Activated naive CD4-positive, alpha-beta T cell treated with Interleukin-2 at 50 U/mL for 16 hours (primary cell): Measurements from ENCODE around the gene PIEZO1.
A peak's percentile ranks its signal among the peaks of the same experiment; 100 is the strongest.

ENCODE experiments used
- DNase-seq: peaks from one replicate; pipeline ENCODE4 v3.0.0-alpha.2; 2020

PIEZO1 gene

DNA sequence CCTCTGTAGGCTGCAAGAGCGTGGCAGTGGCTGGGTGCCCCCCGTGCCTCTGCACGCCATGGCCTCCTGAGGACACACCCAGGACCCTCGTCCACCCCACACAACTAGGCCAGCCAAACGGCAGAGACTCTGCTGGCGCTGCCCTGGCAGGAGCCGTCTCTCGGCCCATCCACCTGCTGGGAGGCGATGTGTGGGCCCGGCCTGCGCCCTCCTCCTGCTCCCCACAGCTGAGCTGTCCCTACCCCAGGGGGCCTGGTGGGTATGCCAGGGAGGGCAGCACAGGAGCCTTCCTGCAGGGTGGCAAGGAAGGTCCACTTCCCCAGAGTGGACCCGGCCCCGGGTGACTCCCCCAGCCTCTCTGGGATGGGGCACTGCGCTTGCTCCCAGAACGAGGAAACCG is 85.8 kb downstream of the PIEZO1 start:
- DNase-seq = no peak

DNA sequence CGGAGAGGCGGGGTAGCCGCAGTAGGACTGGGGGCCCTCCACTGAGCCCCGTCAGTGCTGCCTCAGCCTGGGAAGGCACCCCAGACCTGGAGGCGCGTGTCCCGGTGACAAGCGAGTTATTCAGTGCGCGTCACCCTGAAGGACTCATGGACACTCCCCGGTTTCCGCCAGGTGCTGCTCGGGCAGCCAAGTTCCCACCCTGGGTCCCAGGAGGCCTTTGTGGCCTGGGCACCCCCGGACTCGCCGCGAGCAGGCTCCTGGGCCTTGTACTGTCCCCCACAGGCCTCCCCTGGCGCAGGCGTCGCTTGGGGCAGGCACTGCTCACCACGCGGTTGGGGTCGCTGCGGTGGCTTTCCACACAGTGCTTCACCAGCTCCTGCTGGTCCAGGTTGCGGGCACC is 86.4 kb downstream of the PIEZO1 start:
- no peak for DNase-seq

DNA sequence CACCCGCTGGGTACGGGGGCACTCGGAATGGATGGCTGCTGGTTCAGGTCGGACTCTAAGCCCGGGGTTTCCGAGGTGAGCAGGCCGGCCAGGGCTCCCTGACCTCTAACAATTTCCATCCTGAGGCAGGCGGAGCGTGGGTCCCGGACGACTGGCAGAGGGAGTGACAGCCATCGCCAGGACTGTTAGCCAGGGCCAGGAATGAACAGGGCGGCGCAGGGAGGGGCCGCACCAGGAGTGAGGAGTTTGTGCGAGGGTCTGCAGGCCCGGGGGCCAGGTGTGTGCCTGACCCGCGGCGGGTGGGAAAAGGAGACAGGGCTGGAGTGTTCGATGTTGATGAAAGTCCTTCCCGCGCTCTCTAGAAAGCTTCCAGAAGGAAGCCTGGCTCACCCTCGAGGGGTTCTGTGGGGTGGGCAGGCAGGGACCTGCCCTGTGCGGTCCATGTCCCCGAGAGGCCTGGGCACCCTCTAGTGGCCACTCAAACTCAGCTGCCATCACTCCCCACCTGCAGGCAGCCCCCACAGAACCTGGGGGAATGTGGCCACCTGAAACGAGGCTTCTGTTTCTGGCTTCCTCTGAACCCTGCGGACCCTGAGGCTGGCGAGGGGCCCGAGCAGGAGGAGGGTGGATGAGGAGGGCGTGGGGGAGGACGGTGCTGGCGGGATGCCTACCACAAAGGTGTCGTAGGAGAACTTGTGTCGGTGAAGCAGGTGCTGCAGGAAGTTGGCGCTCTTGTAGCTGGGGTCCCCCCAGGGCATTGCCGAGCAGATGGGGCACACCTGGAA is 87.0 kb downstream of the PIEZO1 start:
- no peak for DNase-seq

DNA sequence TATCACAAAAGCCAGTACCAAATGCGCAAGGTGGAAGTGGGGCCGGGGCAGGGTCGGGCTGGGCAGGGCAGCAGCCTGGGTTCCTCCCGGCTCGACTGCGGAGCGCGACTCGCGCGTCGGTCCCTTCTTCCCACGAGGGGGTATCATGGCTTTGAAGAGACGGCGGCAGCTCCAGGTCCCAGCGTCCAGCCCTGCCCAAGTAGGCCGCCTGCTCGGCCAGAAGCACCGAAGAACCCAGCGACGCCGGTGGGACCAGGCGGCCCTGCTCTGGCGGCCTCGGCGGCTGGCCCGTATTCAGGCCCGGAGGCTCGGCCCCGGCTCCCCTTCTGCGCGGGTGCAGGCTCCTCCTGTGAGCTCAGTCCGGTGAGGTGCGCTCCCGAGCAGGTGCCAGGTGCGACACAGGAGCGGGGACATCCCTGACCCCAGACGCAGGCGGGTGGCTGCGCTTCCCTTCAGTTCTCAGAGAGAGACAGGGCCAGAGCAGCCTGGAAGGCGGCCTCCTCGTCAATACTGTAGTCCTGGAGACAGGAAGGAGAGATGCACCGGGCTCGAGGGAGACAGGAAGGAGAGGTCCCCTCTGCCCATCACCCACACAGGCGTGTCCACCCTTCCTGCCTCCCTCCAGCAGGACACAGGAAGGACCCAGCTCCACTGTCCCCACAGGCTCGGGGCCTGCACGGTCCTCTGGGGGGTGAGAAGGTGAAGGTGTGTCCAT is 87.7 kb downstream of the PIEZO1 start:
- DNase-seq = no peak

DNA sequence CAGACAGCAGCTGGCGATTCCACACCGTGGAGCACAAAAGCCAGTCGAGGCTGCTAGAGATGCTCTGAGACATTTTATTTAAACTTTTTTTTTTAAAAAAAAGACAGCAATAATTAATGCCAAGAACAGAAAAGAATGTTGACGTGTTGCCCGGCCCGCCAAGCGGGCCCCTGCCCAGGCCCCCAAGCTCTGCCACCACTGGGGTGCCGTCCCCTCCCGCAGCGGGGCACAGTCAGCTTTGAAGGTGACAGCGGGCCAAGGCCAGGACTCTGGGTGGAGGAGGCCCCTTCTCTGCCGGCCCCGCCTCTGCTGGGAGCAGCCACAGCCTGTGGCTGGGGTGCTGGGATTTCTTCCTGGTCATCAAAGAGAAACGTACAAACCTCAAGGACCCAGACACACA is 88.6 kb downstream of the PIEZO1 start:
- no peak for DNase-seq

DNA sequence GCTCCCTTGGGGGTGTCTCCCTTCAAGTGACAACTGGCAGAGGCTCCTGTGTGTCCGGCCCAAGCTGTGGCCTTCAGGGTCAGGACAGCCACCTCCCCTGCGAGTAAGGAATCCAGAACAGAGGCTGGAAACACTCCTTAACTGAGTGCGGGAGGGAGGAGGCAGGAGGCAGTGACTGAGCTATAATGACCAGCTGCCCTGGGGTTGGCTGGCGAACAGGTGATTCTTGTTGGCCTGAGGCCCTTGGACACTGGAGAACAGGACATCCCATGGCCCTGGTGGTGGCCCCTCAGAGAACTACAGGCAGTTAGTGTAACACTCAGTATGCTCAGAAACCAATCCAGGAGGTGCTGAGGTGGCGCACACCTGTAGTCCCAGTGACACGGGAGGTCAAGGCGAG is 89.3 kb downstream of the PIEZO1 start:
- no peak for DNase-seq

DNA sequence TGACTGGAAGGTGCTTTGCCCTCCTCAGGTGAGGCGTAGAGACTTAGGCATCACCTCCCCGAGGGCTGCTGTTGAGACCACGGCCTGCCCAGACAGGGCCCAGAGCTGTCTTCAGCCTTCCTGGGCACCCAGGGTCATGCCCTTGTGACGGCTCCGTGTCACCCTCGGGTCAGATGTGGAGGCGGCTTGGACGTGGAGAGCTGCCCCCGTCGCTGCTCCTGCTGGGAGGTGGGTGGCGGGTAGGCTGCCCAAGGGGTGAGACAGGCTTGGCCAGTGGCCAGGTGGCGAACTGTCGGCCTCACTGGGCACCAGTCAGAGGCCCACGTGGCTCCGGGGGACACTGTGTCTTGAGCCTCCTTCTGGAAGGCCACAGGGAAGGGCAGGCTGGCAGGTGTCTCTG is 89.8 kb downstream of the PIEZO1 start:
- DNase-seq = no peak

DNA sequence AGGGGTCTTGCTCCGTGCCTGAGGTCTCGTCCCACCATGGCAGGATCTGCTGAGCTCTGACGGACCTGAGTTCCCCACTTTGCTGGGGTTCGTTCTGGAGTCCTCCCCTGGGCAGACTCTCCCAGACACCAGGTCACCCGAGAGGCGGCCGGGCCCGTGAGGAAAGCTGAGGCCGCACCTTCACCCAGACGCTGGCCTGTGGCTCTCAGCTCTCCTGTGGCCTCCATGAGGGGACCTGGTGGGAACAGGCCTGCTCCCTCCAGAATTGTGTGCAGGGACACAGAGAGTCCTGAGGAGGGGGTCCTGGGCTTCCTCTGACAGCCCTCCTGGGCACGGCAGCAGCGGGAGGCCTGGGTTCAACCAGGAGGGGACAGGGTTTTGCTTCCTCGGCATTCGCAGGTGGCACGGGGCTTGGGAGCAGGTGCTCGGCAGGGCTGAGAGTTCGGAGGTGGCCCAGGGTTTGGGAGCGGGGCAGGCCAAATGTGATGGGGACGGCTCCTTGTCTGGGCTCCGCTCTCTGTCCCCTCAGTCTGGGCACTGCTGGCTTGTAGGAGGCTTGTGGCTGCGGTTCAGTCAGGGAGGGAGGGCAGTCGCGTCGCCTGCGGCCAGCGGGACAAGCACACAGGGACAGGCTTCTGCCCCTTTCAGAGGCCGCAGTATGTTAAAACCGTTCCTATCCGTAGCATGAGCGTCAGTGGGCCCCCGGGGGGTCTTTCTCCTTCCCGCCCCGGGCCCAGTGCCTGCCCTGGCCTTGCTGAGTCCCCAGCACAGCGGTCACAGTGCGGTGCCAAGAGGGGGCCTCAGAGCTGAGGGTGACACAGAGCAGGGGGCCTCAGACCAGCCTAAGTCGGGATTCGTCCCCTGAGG is 90.6 kb downstream of the PIEZO1 start:
- DNase-seq = no peak

DNA sequence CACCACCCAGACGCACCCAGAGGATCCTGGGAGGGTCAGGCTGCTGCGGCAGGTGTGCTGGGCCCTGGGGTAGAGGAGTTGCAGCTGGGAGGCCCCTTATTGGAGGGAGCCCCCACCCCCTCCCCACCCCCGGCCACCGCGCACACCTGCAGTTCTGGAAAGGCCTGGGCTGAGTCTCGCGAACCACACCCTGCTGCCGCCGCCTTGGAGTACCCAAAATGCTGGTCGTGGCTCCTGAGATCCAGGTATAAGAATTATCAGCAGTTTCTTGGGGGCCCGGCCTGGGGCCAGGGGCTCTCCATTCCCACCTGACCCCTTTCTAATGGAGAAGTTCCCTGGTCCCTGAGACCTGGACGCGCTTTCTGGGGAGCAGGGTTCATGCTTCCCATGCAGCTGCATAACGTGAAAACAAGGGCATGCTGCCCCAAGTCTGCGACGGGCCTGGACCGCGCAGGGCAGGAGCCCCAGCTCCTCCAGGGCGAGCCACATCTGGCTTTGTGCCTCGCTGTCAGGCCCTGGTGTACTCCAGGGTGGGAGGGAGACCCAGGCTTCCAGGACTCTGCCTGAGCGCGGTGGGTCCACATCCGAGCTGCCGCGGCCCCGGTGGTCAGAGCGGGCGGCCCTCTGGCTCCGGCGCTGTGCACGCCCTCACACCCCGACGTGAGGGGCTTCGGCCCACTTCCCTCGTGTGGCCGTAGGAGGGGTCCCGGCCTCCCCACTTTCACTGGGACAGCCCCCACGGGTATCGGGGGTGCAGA is 91.4 kb downstream of the PIEZO1 start:
- no peak for DNase-seq

DNA sequence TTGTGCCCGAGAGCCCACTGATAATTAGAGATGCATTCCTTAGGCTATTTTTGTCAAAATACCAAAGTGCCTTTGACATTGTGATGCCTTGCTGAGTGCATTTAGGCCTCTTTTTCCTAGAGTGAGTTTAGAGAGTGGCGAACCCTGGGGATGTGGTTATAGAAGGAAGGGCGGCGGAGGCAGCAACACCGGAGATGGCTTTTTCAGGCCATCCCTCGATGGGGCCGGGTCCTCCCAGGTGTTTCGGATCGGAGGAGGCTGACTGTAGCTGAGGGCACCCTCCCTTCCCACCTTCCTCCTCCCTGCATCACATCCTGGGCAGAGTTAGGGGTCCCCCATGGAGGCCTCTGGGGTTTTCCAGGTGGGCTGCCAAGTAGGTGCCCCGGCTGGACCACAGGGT is 92.2 kb downstream of the PIEZO1 start:
- DNase-seq = no peak

DNA sequence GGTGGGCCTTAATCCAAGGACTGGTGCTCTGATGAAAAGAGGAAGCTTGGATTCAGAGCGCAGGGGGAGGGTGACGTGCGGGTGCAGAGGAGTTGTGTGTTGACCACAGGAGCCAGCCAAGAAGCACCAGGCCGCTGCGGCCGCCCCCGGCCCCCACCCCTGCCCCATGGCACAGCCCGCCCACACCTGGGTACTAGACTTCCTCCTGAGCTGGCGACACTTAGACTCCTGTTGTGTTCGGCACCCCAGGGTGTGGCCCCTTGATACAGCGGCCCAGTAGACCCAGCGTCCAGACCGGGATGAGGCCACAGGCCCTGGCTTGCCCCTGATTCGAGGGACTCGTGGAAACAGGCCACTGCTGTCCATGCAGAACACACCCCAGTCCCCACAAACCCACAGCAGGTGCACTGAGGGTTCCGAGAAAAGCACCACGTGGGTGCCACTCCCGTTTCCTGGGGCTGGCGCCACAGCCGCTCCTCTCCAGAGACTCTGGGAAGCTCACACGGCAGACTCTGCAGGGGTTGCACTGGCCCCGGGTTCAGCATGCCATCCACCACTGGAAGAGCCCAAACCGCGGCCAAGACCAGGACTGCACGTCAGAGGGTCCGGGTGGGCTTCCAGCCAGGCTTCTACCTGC is 93.0 kb downstream of the PIEZO1 start:
- peak; percentile 32 for DNase-seq

DNA sequence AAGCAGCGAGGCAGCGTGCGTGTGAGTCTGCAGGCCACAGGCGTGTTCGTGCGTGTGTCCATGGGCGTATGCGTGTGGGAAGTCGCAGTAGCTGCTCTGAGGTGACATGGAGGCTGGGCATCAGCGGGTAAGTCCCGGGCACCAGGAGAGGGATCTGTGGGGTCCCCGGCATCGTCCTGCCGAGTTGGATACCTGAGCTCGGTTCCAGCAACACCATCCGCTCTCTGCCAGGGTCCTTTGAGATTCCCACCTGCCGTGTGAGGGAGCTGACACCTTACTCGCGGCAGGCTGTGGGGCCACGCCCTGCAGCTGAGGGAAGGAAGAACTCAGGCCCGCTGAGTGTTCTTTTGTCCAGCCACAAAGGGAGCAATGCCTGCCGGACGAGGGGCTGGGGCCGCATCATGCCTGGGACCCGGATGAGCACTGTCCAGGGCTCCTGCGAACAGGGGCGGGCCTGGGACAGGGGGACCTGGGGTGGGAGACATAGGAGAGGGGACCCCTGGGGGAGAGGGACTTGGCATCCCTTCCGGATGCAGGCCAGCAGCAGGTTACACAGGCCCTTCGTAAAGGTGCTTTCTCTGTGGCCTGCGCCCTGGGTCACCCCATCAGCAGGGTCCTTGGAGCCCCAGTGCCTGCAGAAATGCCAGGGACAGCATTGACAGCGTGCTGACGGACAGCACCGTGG is 93.7 kb downstream of the PIEZO1 start:
- no peak for DNase-seq

DNA sequence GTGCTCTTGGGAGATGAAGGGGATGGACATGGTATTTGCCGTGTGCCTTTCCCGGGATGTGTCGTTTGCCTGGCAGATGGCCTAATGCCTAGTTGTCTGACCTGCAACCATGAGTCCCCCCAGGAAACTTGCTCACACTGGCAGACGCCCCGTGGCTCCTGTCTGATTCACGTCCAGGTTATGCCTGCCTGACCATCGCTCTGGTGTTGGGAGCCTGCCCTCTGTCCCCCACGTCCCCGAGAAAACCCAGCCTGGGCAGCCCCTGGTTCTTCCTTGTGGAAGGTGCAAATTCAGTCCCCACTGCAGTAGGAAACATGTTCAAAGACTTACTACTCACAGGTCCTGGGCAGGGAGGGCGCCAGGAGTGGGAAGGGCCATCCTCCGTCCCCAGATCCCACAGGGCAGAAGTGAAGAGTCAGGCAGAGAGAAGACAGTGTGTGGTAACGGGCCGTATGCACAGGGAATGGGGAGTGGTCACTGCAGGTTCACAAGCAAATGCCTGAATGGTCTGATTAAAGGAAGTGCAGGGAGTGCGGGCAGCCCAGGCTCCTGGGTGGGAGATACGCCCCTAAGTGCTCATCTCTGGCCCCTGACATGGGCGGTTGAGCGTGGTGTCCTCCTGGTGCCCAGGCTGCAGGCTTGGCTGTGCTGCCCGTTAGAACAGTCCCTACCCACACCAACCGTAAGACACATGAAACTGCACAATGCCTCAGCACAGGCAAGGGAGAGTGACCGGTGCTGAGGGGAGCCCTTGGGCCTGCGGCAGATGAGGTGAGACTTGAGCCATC is 94.5 kb downstream of the PIEZO1 start:
- DNase-seq = no peak

DNA sequence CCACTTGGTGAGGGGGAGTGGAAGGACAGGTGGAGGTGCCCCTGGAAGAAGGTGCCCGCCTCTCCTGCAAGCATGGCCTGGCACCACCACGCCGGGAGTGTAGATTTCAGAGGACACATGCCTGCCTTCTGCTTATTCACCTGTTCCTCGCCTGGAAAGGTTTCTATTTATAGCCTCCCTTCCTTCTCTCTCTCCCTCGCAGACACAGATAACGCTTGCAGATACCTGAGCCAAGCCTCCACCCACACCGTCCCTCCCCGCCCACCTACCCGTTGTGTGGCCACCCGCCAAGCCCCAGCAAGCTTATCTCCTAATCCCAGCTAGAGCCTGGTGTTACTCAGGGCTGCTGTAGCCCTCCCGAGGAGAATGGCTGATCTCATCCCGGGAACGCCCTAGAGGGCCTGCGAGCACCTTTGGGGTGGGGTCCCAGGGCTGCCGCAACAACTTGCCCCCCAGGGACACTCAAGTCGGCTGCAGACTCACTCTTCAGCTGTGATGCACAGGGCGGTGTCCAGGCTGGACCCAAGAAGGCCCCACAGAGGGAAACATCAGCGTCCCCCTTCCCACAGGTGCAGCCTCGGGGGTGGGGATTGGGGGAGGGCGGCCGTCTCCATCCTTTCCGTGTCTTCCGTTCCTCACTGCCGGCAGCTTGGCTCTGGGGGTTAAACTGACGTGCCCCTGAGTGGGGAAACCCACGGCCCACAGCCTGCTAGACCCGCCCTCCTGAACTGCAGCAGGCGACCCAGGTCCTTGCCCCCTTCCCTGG is 96.8 kb downstream of the PIEZO1 start:
- no peak for DNase-seq

DNA sequence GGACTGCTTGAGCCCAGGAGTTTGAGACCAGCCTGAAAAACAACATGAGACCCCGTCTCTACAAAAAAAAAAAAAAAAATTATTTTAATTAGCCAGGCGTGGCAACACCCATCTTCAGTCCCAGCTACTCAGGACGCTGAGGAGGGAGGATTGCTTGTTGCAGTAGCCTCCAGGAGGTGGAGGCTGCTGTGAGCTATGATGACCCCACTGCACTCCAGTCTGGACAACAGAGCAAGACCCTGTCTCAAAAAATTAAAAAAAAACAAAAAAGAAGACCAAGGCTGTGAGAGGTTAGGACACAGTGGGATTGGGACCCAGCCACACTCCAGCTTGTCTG is 97.4 kb downstream of the PIEZO1 start:
- DNase-seq = no peak

DNA sequence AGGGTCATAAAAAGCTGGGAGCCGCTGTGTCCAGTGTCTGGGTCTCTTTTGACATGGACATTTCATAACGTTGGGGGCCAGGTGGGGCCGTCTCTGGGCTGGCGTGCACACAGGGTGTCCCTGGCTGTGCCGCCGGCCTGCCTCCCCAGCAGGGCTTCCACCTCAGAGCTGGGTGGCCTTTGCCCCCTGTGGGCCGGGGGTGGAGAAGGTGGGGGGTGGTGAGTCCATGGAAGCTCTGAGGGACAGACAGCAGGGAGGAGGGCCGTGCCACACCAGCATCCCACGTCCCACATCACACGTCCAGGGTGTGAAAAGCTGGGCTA is 97.8 kb downstream of the PIEZO1 start:
- DNase-seq = no peak

DNA sequence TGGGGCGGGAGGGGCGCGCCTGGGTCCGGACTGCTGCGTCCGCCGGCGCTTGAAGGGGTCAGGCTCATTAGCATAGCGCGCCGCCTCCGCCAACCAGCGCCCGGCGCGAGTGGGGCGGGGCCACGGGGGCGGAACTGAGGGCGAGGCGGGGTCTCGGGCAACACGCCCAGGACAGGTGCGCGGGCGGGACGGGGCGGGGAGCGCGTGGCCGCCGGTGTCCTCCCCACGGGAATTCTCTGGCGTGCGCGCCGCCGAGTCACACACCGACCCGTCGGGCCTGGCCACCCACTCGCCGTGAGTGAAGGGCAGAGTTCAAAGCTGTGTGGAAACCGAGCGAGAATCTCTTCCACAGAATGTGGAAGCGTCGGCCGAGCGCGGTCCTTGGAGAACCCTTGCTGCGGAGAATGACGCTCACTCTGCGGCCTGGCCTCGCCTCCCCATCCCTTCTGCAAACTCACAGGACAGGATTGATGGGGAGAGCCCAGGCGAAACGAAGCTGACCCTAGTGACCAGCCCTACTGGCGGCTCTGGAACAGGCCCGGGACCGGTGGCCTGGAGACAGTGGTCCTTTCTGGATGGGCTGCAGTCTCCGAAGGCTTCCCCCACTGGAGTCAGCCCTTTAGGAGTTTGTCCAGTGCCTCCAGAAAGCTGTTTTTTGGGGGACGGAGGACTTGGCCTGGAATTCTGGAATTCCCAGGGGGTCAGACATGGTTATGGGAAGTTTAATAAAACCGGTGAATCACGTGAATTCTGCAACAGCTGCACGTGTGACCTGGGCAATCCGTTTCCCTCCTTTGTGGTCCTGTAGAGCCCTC is 98.4 kb downstream of the PIEZO1 start, which contains the start of gene SNAI3:
TSS of gene SNAI3 (minus strand) at position 69 of the 815 bp plus-strand sequence. CDS start 101 bp downstream, outside the sequence.
- DNase-seq = peak; percentile 90

DNA sequence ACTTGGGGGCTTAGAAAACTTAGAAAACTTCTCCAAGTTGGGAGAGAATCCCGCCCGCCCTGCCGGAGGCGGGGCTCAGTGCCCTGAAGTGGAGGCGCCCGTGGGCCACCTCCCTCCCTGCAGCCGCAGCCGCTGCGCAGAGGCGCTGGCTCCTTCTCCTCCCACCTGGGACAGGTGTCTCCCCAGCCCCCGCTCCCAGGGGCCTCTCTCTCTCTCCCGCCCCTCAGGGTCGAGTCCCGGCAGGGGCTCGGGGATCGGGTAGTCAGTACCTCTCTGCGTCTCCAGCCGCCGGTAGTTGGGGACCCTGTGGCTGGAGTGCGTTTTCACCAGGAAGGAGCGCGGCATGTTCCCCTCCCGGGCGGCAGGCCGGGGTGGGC is 99.0 kb downstream of the PIEZO1 start:
- peak; percentile 50 for DNase-seq
